IMR-90 (cell line): ENCODE data around the gene RNF217. TPM values are rescaled to one million over a fixed set of nuclear protein-coding genes. Genes with fewer than 3 reads are reported as not detected.

Source experiments
- ATAC-seq: fragments of 200-7000 bp; cut with Tn5 transposase; 2 replicates; pipeline ENCODE4 v1.9.1; 2020; ENCODE audit warnings: low read depth, mild to moderate bottlenecking, moderate library complexity
- BruUV-seq: library from RNA; stranded (reverse); fragments of 400-500 nt; replicated peaks from 2 replicates; lab custom pipeline; 2021; lab: Mats Ljungman, UMichigan
- CTCF ChIA-PET: fragments of 300-600 bp; formaldehyde crosslinking; extraction: SDS; loops from one replicate; lab custom pipeline; 2021; ENCODE audit warnings: antibody characterized with exemption; lab: Yijun Ruan, JAX
- POLR2A ChIA-PET: fragments of 300-600 bp; sonication (Branson Sonifier 250); formaldehyde crosslinking; loops from one replicate; lab custom pipeline; 2022; ENCODE audit warnings: antibody characterized with exemption; ENCODE audit not compliant: unreplicated experiment; lab: Charles Lee
- DNase-seq: peaks from one replicate; pipeline ENCODE4 v3.0.0; 2013
- H2AFZ ChIP-seq: replicated peaks from 2 replicates; pipeline ENCODE3; 2013; ENCODE audit warnings: low read length, mild to moderate bottlenecking; ENCODE audit not compliant: poor library complexity
- H2AK5ac ChIP-seq: 2 replicates; pipeline ENCODE4 v1.6.1; 2013; ENCODE audit warnings: low read depth, low read length, inconsistent platforms
- H2AK9ac ChIP-seq: replicated peaks from 2 replicates; pipeline ENCODE3; 2013; ENCODE audit warnings: mild to moderate bottlenecking, low read depth, low read length, moderate library complexity; ENCODE audit not compliant: poor library complexity
- H2BK120ac ChIP-seq: 2 replicates; pipeline ENCODE4 v1.6.1; 2013; ENCODE audit warnings: low read depth, low read length, inconsistent platforms
- H2BK15ac ChIP-seq: 3 replicates; pipeline ENCODE4 v1.6.1; 2013; ENCODE audit warnings: low read depth, low read length, inconsistent platforms
- H2BK20ac ChIP-seq: 2 replicates; pipeline ENCODE4 v1.6.1; 2013; ENCODE audit warnings: low read depth, mild to moderate bottlenecking, inconsistent platforms, low read length, moderate library complexity
- H2BK5ac ChIP-seq: 2 replicates; pipeline ENCODE4 v1.6.1; 2013; ENCODE audit warnings: mild to moderate bottlenecking, low read depth, low read length, inconsistent platforms; ENCODE audit not compliant: poor library complexity, severe bottlenecking
- H3K14ac ChIP-seq: replicated peaks from 2 replicates; pipeline ENCODE4 v1.6.1; 2013; ENCODE audit warnings: low read depth, low read length, inconsistent platforms
- H3K18ac ChIP-seq: 2 replicates; pipeline ENCODE4 v1.6.1; 2013; ENCODE audit warnings: low read depth, low read length, control low read depth
- H3K23ac ChIP-seq: 2 replicates; pipeline ENCODE4 v1.6.1; 2013; ENCODE audit warnings: low read depth, low read length, inconsistent platforms
- H3K27ac ChIP-seq: 2 replicates; pipeline ENCODE4 v1.5.1; 2013; ENCODE audit warnings: mild to moderate bottlenecking, control low read depth, low read length; ENCODE audit not compliant: insufficient read depth
- H3K27me3 ChIP-seq: 2 replicates; pipeline ENCODE4 v1.6.1; 2013; ENCODE audit warnings: low read length; ENCODE audit not compliant: control insufficient read depth, insufficient read depth
- H3K36me3 ChIP-seq: 2 replicates; pipeline ENCODE4 v1.6.1; 2013; ENCODE audit warnings: low read length, mixed read lengths; ENCODE audit not compliant: control insufficient read depth, insufficient read depth
- H3K4ac ChIP-seq: 2 replicates; pipeline ENCODE4 v1.6.1; 2013; ENCODE audit warnings: low read depth, low read length, inconsistent platforms
- H3K4me1 ChIP-seq: 2 replicates; pipeline ENCODE4 v1.6.1; 2013; ENCODE audit warnings: low read length, mixed read lengths; ENCODE audit not compliant: control insufficient read depth, insufficient read depth
- H3K4me2 ChIP-seq: 2 replicates; pipeline ENCODE4 v1.6.1; 2013; ENCODE audit warnings: low read depth, mild to moderate bottlenecking, control low read depth, low read length, moderate library complexity
- H3K4me3 ChIP-seq: 2 replicates; pipeline ENCODE4 v1.5.1; 2013; ENCODE audit warnings: low read depth, mild to moderate bottlenecking, control low read depth, low read length, moderate library complexity; ENCODE audit not compliant: insufficient read depth
- H3K56ac ChIP-seq: 2 replicates; pipeline ENCODE4 v1.6.1; 2013; ENCODE audit warnings: low read length, inconsistent platforms; ENCODE audit not compliant: insufficient read depth; ENCODE audit errors: extremely low read depth
- H3K79me1 ChIP-seq, 2 experiments: 2 replicates each; pipeline ENCODE4 v1.6.1; 2013; ENCODE audit warnings: low read length in 2 of 2, inconsistent platforms in 1 of 2, low read depth in 1 of 2
- H3K9ac ChIP-seq: 2 replicates; pipeline ENCODE4 v1.6.1; 2013; ENCODE audit warnings: low read depth, low read length, control low read depth
- H3K9me1 ChIP-seq: 2 replicates; pipeline ENCODE4 v1.6.1; 2013; ENCODE audit warnings: low read length, inconsistent platforms; ENCODE audit not compliant: insufficient read depth
- H3K9me3 ChIP-seq: 2 replicates; pipeline ENCODE4 v1.6.1; 2013; ENCODE audit warnings: low read length; ENCODE audit not compliant: control insufficient read depth, insufficient read depth
- H4K20me1 ChIP-seq: 2 replicates; pipeline ENCODE4 v1.6.1; 2013; ENCODE audit warnings: low read length, inconsistent platforms; ENCODE audit not compliant: insufficient read depth
- H4K5ac ChIP-seq: 2 replicates; pipeline ENCODE4 v1.6.1; 2013; ENCODE audit warnings: mild to moderate bottlenecking, low read depth, low read length, control low read depth
- H4K8ac ChIP-seq, 2 experiments: 2 replicates each; pipeline ENCODE4 v1.6.1; 2013; ENCODE audit warnings: low read depth in 2 of 2, low read length in 2 of 2, control low read depth in 1 of 2, inconsistent platforms in 1 of 2
- H4K91ac ChIP-seq: 2 replicates; pipeline ENCODE4 v1.6.1; 2013; ENCODE audit warnings: low read depth, low read length, inconsistent platforms; ENCODE audit not compliant: insufficient read depth
- BHLHE40 ChIP-seq: fragments of 150-350 bp; IDR thresholded peaks from 2 replicates; pipeline ENCODE4 v1.6.1; 2016; ENCODE audit warnings: mild to moderate bottlenecking, low read depth, low read length
- CEBPB ChIP-seq: IDR thresholded peaks from 2 replicates; pipeline ENCODE4 v1.6.1; 2012; ENCODE audit warnings: low read depth, low read length, improper control_type of control experiment
- CHD1 ChIP-seq: IDR thresholded peaks from 2 replicates; pipeline ENCODE4 v1.6.1; 2012; ENCODE audit warnings: low read depth, low read length, improper control_type of control experiment
- FOS ChIP-seq: fragments of 150-350 bp; IDR thresholded peaks from 2 replicates; pipeline ENCODE4 v1.6.1; 2016; ENCODE audit warnings: low read depth, low read length
- MAFK ChIP-seq: IDR thresholded peaks from 2 replicates; pipeline ENCODE4 v1.6.1; 2012; ENCODE audit warnings: low read depth, low read length, improper control_type of control experiment
- MAZ ChIP-seq: IDR thresholded peaks from 2 replicates; pipeline ENCODE4 v1.6.1; 2012; ENCODE audit warnings: low read depth, mild to moderate bottlenecking, low read length, improper control_type of control experiment, moderate library complexity, borderline replicate concordance
- MXI1 ChIP-seq: IDR thresholded peaks from 2 replicates; pipeline ENCODE4 v1.6.1; 2012; ENCODE audit warnings: low read depth, mild to moderate bottlenecking, low read length, moderate library complexity, borderline replicate concordance
- NFE2L2 ChIP-seq: fragments of 150-350 bp; IDR thresholded peaks from 2 replicates; pipeline ENCODE4 v1.6.1; 2016; ENCODE audit warnings: low read depth, mild to moderate bottlenecking, low read length
- POLR2A ChIP-seq: IDR thresholded peaks from 2 replicates; pipeline ENCODE4 v1.6.1; 2012; ENCODE audit warnings: mild to moderate bottlenecking, low read depth, low read length
- RAD21 ChIP-seq: IDR thresholded peaks from 2 replicates; pipeline ENCODE4 v1.6.1; 2012; ENCODE audit warnings: low read length, improper control_type of control experiment
- RCOR1 ChIP-seq: IDR thresholded peaks from 2 replicates; pipeline ENCODE4 v1.6.1; 2012; ENCODE audit warnings: mild to moderate bottlenecking, low read length, improper control_type of control experiment; ENCODE audit not compliant: insufficient replicate concordance
- RFX5 ChIP-seq: IDR thresholded peaks from 2 replicates; pipeline ENCODE4 v1.8.0; 2012; ENCODE audit warnings: low read depth, mild to moderate bottlenecking, low read length, moderate library complexity
- SMC3 ChIP-seq: fragments of 150-350 bp; IDR thresholded peaks from 2 replicates; pipeline ENCODE4 v1.6.1; 2016; ENCODE audit warnings: low read depth, mild to moderate bottlenecking, antibody characterized with exemption, low read length, moderate library complexity
- USF2 ChIP-seq: fragments of 150-350 bp; IDR thresholded peaks from 2 replicates; pipeline ENCODE4 v1.6.1; 2017; ENCODE audit warnings: mild to moderate bottlenecking, antibody characterized with exemption, low read length, low read depth
- WGBS, 2 experiments: methylation state at CpG; one replicate each; pipeline versions ENCODE4 v1.1.5 to v1.1.7; 2013; ENCODE audit warnings: missing lambda C conversion rate in 2 of 2; ENCODE audit not compliant: insufficient read length in 1 of 2; ENCODE audit errors: extremely low coverage in 2 of 2; 5-methylcytosine and 5-hydroxymethylcytosine counted together
- dilution Hi-C: fragments of 300-500 bp; cut with HindIII; formaldehyde crosslinking; loops from one replicate; pipeline ENCODE4 v1.14.3; 2018; ENCODE audit warnings: low sequenced_read_pairs; ENCODE audit not compliant: unreplicated experiment
- in situ Hi-C: fragments of 300-500 bp; cut with MboI; formaldehyde crosslinking; loops from 3 replicates; pipeline ENCODE4 v1.14.3; 2019; ENCODE audit warnings: low sequenced_read_pairs, inconsistent platforms, mixed read lengths
- intact Hi-C: fragments of 100-400 bp; cut with micrococcal nuclease; formaldehyde crosslinking; loops from 2 replicates; pipeline ENCODE4 v1.10.0; 2022
- polyA plus RNA-seq, 3 experiments: library from polyadenylated mRNA; depleted of rRNA; stranded (reverse); fragments of >200 nt; gene quantifications; 2 replicates each; pipeline ENCODE4 v1.2.3, GENCODE V29; 2012; ENCODE audit warnings: low replicate concordance in 1 of 3
- total RNA-seq: library from RNA; depleted of rRNA; stranded (reverse); fragments of >200 nt; gene quantifications from 2 replicates; pipeline ENCODE4 v1.2.3, GENCODE V29; 2012
- TF ChIP-seq, protein P1 (sequence below): conservative IDR thresholded peaks from 2 replicates; pipeline ENCODE4 v1.5.1; 2012; ENCODE audit warnings: mild to moderate bottlenecking, low read depth, low read length, improper control_type of control experiment
- TF ChIP-seq, protein P2 (sequence below): fragments of 150-350 bp; IDR thresholded peaks from 2 replicates; pipeline ENCODE4 v1.6.1; 2016; ENCODE audit warnings: low read depth, mild to moderate bottlenecking, low read length, moderate library complexity, borderline replicate concordance

Gene RNF217
- total and polyA plus RNA-seq, 2 of the 4 experiments (the other 2 are of a cell fraction) = 11.7 to 20.4 TPM

DNA sequence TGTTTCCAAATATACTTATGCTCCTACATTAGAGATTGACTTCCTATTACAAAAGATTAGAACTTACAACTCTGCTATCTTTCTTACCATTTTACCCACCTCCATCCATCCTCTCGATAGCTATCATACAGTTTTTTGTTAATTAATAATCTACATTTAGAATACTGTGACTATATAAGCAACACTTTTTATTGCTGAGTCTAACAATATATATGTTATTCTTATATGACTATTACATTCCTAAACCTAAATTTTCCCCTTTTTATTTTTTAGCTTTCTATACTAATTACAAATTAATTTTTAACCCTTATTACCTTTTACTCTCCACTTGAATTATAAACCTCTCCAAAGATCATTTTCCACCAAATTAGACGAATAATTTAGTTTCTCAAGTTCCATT lies 57.0 kb downstream of the RNF217 start:
- Histone ChIP-seq H4K91ac (no peak overlapping the region), H2BK120ac (no peak overlapping the region), H4K20me1 (no peaks in the 10 kb centered on the region), H3K56ac (no peak overlapping the region), H2BK15ac (no peak overlapping the region), H3K4ac (no peak overlapping the region), H3K4me3 (no peak overlapping the region), H3K23ac (no peak overlapping the region), H3K36me3 (0 out of 2 replicates have a peak, but pooled peaks cover under 1% of the 10 kb centered on the region), H2BK5ac (no peak overlapping the region), H2BK20ac (no peak overlapping the region), H3K18ac (no peak overlapping the region), H2AFZ (no peak overlapping the region), H4K5ac (no peak overlapping the region), H2AK5ac (no peak overlapping the region), H3K9me1 (no peaks in the 10 kb centered on the region), H3K79me1 (peaks cover 15 to 45% of the 10 kb centered on the region in 2 experiments), H3K9ac (no peak overlapping the region), H3K4me1 (peaks cover 6% of the 10 kb centered on the region), H2AK9ac (no peak overlapping the region), H3K27me3 (no peaks in the 10 kb centered on the region), H3K14ac (no peak overlapping the region), H4K8ac (no peak overlapping the region), H3K4me2 (no peak overlapping the region), H3K27ac (no peak overlapping the region), H3K9me3 (no peaks in the 10 kb centered on the region)
- CTCF ChIA-PET = no interaction called here
- no peak for ATAC-seq
- intact Hi-C loops (no loop called here), in situ Hi-C loops (no loop called here), dilution Hi-C loops (no loop called here)
- POLR2A ChIA-PET = no interaction called here
- DNase-seq = no peak
- no TSS peak for BruUV-seq
- 100% methylated on average over 1 to 2 of the region's 2 CpGs for WGBS, 2 experiments
- TF ChIP-seq RFX5 (no peak), POLR2A (no peak), NFE2L2 (no peak), RCOR1 (no peak), SMC3 (no peak), USF2 (no peak), CEBPB (no peak), RAD21 (no peak), CHD1 (no peak), MAFK (no peak), BHLHE40 (no peak), MAZ (no peak), FOS (no peak), MXI1 (no peak)
- TF ChIP-seq, protein P1, sequence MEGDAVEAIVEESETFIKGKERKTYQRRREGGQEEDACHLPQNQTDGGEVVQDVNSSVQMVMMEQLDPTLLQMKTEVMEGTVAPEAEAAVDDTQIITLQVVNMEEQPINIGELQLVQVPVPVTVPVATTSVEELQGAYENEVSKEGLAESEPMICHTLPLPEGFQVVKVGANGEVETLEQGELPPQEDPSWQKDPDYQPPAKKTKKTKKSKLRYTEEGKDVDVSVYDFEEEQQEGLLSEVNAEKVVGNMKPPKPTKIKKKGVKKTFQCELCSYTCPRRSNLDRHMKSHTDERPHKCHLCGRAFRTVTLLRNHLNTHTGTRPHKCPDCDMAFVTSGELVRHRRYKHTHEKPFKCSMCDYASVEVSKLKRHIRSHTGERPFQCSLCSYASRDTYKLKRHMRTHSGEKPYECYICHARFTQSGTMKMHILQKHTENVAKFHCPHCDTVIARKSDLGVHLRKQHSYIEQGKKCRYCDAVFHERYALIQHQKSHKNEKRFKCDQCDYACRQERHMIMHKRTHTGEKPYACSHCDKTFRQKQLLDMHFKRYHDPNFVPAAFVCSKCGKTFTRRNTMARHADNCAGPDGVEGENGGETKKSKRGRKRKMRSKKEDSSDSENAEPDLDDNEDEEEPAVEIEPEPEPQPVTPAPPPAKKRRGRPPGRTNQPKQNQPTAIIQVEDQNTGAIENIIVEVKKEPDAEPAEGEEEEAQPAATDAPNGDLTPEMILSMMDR = no peak
- TF ChIP-seq, protein P2, sequence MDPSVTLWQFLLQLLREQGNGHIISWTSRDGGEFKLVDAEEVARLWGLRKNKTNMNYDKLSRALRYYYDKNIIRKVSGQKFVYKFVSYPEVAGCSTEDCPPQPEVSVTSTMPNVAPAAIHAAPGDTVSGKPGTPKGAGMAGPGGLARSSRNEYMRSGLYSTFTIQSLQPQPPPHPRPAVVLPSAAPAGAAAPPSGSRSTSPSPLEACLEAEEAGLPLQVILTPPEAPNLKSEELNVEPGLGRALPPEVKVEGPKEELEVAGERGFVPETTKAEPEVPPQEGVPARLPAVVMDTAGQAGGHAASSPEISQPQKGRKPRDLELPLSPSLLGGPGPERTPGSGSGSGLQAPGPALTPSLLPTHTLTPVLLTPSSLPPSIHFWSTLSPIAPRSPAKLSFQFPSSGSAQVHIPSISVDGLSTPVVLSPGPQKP = no peak
